Amniotic stem cell (primary cell): ENCODE measurements around the gene PROSER2.

Experiments used
- DNase-seq: peaks from one replicate; lab custom pipeline; 2025; lab: John Stamatoyannopoulos, UW

Gene PROSER2

GRCh38 chr10:11804336-11804735, 18.8 kb upstream of the PROSER2 start:
- no peak for DNase-seq

GRCh38 chr10:11805792-11806191, 17.4 kb upstream of the PROSER2 start:
- DNase-seq: no peak

- DNase-seq: no peak
Measured at GRCh38 chr10:11806706-11807105, 16.4 kb upstream of the PROSER2 start.

- DNase-seq: no peak
Measured at GRCh38 chr10:11808808-11809207, 14.3 kb upstream of the PROSER2 start.

- no peak for DNase-seq
Measured at GRCh38 chr10:11810313-11810766, 12.8 kb upstream of the PROSER2 start.

GRCh38 chr10:11810973-11811372, 12.2 kb upstream of the PROSER2 start:
- DNase-seq: no peak

GRCh38 chr10:11813177-11813576, 10.0 kb upstream of the PROSER2 start:
- DNase-seq: no peak

- no peak for DNase-seq
Measured at GRCh38 chr10:11813855-11814567, 9.1 kb upstream of the PROSER2 start.

- DNase-seq: no peak
Measured at GRCh38 chr10:11819027-11819426, 4.1 kb upstream of the PROSER2 start.

- no peak for DNase-seq
Measured at GRCh38 chr10:11822026-11822756, 965 bp upstream of the PROSER2 start.

- no peak for DNase-seq
Measured at GRCh38 chr10:11822809-11823121, 391 bp upstream of the PROSER2 start.

GRCh38 chr10:11823989-11824346, 812 bp downstream of the PROSER2 start:
- no peak for DNase-seq

- no peak for DNase-seq
Measured at GRCh38 chr10:11824376-11824775, 1.2 kb downstream of the PROSER2 start.

- DNase-seq: no peak
Measured at GRCh38 chr10:11824825-11825224, 1.7 kb downstream of the PROSER2 start.

- no peak for DNase-seq
Measured at GRCh38 chr10:11825796-11826414, 2.7 kb downstream of the PROSER2 start.

- no peak for DNase-seq
Measured at GRCh38 chr10:11827006-11827405, 3.9 kb downstream of the PROSER2 start.

- no peak for DNase-seq
Measured at GRCh38 chr10:11827414-11827813, 4.3 kb downstream of the PROSER2 start.

- DNase-seq: no peak
Measured at GRCh38 chr10:11828682-11829284, 5.6 kb downstream of the PROSER2 start.

- no peak for DNase-seq
Measured at GRCh38 chr10:11830836-11831519, 7.8 kb downstream of the PROSER2 start.

GRCh38 chr10:11831520-11831951, 8.4 kb downstream of the PROSER2 start:
- DNase-seq: no peak

- DNase-seq: no peak
Measured at GRCh38 chr10:11832042-11832441, 8.9 kb downstream of the PROSER2 start.

- no peak for DNase-seq
Measured at GRCh38 chr10:11835061-11835460, 11.9 kb downstream of the PROSER2 start.
